A673 (cell line): ENCODE results near the gene IRX6. TPM values are rescaled to one million over a fixed set of nuclear protein-coding genes. Genes with fewer than 3 reads are reported as not detected.

Experiments
- BruUV-seq: library from RNA; stranded (reverse); fragments of 400-500 nt; replicated peaks from 2 replicates; lab custom pipeline; 2021; lab: Mats Ljungman, UMichigan
- CTCF ChIA-PET: fragments of 300-600 bp; sonication (Branson Sonifier 250); formaldehyde crosslinking; loops from one replicate; lab custom pipeline; 2022; ENCODE audit warnings: antibody characterized with exemption; lab: Charles Lee
- POLR2A ChIA-PET: fragments of 300-600 bp; sonication (Branson Sonifier 250); formaldehyde crosslinking; loops from one replicate; lab custom pipeline; 2022; ENCODE audit warnings: antibody characterized with exemption; ENCODE audit not compliant: low non-redundant PET; lab: Charles Lee
- DNase-seq: peaks from one replicate; pipeline ENCODE4 v3.0.0-alpha.2; 2015; ENCODE audit warnings: low spot score
- H3K27ac ChIP-seq: fragments of 200-600 bp; sonication (generic); 2 replicates; pipeline ENCODE4 v1.5.1; 2016; ENCODE audit warnings: mixed run types, low read depth, mild to moderate bottlenecking, mixed read lengths, antibody characterized with exemption, low read length; ENCODE audit not compliant: poor library complexity, severe bottlenecking
- H3K27me3 ChIP-seq: fragments of 200-600 bp; sonication (generic); replicated peaks from 2 replicates; pipeline ENCODE4 v1.6.1; 2017; ENCODE audit warnings: mixed run types, low read depth, mild to moderate bottlenecking, mixed read lengths, antibody characterized with exemption, low read length; ENCODE audit not compliant: insufficient read depth, poor library complexity
- H3K36me3 ChIP-seq: fragments of 200-600 bp; sonication (generic); 2 replicates; pipeline ENCODE4 v1.6.1; 2016; ENCODE audit warnings: mixed run types, mild to moderate bottlenecking, mixed read lengths, antibody characterized with exemption, low read length; ENCODE audit not compliant: insufficient read depth, poor library complexity, severe bottlenecking
- H3K4me1 ChIP-seq: fragments of 200-600 bp; sonication (generic); 2 replicates; pipeline ENCODE4 v1.6.1; 2017; ENCODE audit warnings: mixed run types, mild to moderate bottlenecking, mixed read lengths, antibody characterized with exemption, low read length; ENCODE audit not compliant: insufficient read depth, poor library complexity, severe bottlenecking
- H3K4me3 ChIP-seq: fragments of 200-600 bp; sonication (generic); 2 replicates; pipeline ENCODE4 v1.5.1; 2016; ENCODE audit warnings: low read depth, mixed run types, mild to moderate bottlenecking, mixed read lengths, low read length; ENCODE audit not compliant: poor library complexity, severe bottlenecking
- H3K9me3 ChIP-seq: fragments of 200-600 bp; sonication (generic); 2 replicates; pipeline ENCODE4 v1.6.1; 2016; ENCODE audit warnings: mixed run types, low read depth, mild to moderate bottlenecking, mixed read lengths, antibody characterized with exemption, low read length; ENCODE audit not compliant: poor library complexity, severe bottlenecking
- EZH2 ChIP-seq: fragments of 200-600 bp; sonication (generic); IDR thresholded peaks from 2 replicates; pipeline ENCODE4 v1.6.1; 2017; ENCODE audit warnings: borderline replicate concordance, low read depth, mild to moderate bottlenecking, mixed read lengths, antibody characterized with exemption, low read length; ENCODE audit not compliant: poor library complexity, severe bottlenecking
- intact Hi-C: fragments of 100-400 bp; cut with micrococcal nuclease; formaldehyde crosslinking; loops from one replicate; pipeline ENCODE4 v1.10.0; 2022; ENCODE audit not compliant: unreplicated experiment
- total RNA-seq: library from RNA; stranded (reverse); gene quantifications from 2 replicates; pipeline ENCODE4 v1.2.3, GENCODE V29; 2021
- TF ChIP-seq, protein P1 (sequence below): fragments of 300-800, 200-600 bp; sonication (generic); conservative IDR thresholded peaks from 2 replicates; pipeline ENCODE4 v1.5.1; 2017; ENCODE audit warnings: low read depth, mild to moderate bottlenecking, antibody characterized with exemption, low read length, moderate library complexity, mixed read lengths

Gene IRX6
- total RNA-seq, 1 experiment from 2014 or later: not detected

DNA sequence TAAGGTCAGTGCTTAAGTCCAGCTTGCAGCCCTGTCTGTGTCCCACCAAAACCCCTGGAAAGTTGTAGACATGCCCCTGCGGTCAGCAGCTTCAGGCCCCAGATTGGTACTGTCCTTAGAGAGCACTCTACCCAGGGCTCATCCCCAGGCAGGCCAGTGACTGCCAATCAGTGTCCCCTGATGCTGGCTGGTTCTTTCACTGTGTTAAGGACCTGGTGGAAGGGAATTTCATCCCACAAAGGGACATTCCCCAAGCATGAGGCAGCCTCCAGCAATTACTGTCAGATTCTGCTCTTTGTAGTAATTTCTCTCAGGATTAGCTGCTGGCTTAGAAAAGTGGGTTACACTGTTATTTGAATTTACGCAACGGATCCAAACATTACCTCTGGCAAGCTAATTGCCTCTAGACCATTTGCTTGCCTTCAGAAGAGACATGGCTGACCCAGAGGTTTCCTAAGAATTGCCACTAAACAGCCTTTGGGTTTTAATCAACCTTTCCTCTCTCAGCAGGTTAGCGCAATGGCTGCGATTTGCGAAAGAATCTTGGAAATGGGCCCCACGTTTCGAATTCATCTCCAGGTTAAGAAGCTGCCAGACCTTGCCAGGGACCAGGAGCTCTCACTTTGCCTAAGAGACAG, 5.9 kb downstream of the IRX6 start:
- Histone ChIP-seq H3K4me1 (no peaks in the 10 kb centered on the region), H3K9me3 (no peaks in the 10 kb centered on the region), H3K36me3 (no peaks in the 10 kb centered on the region), H3K4me3 (no peak overlapping the region), H3K27ac (no peak overlapping the region), H3K27me3 (peaks cover 19% of the 10 kb centered on the region)
- intact Hi-C loops: no loop called here
- no peak for DNase-seq
- POLR2A ChIA-PET: no interaction called here
- BruUV-seq: no TSS peak
- TF ChIP-seq EZH2: no peak
- TF ChIP-seq, protein P1, sequence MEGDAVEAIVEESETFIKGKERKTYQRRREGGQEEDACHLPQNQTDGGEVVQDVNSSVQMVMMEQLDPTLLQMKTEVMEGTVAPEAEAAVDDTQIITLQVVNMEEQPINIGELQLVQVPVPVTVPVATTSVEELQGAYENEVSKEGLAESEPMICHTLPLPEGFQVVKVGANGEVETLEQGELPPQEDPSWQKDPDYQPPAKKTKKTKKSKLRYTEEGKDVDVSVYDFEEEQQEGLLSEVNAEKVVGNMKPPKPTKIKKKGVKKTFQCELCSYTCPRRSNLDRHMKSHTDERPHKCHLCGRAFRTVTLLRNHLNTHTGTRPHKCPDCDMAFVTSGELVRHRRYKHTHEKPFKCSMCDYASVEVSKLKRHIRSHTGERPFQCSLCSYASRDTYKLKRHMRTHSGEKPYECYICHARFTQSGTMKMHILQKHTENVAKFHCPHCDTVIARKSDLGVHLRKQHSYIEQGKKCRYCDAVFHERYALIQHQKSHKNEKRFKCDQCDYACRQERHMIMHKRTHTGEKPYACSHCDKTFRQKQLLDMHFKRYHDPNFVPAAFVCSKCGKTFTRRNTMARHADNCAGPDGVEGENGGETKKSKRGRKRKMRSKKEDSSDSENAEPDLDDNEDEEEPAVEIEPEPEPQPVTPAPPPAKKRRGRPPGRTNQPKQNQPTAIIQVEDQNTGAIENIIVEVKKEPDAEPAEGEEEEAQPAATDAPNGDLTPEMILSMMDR: no peak
- CTCF ChIA-PET: no interaction called here

DNA sequence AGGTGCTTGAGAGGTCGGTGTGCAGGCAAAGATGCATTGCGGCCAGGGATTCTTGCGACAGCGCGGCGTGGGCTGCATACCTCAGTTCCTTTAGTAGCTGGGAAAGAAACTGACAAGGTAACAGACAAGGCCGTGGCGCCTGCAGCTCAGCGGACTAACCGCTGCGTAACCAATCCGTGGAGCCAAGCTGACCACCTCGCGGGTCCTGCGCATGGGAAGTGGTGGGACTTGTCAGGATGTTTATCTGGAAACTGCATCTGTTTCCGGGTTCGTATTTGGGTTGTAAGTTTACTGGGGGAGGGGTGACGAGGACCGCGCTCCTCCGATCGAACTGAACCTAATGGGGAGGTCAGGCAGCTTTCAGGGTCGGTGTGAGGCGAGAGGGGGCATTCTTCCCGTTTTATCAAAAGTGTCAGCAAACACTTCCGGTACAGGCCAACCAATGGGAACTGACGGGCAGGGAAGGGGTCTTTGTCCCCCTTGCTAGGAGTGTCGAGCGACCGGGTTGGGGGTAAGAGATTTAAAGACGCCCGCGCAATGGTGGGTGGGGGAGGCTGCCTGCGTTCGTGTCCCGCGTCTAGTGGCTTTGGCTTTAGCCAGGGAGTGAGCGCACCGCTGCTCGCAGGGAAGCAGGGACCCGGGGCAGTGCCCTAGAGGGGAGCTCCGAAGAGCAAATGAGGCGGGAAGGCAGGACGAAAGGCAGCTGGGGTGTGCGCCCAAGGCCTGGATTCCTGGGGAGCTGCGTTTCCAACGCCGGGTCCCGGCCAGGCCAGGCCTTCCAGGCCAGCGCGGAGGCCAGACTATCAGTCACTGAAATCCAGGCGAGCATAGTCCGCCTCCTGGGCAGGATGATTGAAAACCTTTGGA, 7.0 kb downstream of the IRX6 start:
- Histone ChIP-seq H3K27ac (no peak overlapping the region), H3K9me3 (no peaks in the 10 kb centered on the region), H3K4me3 (no peak overlapping the region), H3K36me3 (no peaks in the 10 kb centered on the region), H3K4me1 (no peaks in the 10 kb centered on the region), H3K27me3 (peaks cover 8% of the 10 kb centered on the region)
- no peak for DNase-seq
- ChIA-PET POLR2A (no interaction called here), CTCF (no interaction called here)
- BruUV-seq: no TSS peak
- intact Hi-C loops: no loop called here
- TF ChIP-seq, protein P1: no peak
- no peak for TF ChIP-seq EZH2

DNA sequence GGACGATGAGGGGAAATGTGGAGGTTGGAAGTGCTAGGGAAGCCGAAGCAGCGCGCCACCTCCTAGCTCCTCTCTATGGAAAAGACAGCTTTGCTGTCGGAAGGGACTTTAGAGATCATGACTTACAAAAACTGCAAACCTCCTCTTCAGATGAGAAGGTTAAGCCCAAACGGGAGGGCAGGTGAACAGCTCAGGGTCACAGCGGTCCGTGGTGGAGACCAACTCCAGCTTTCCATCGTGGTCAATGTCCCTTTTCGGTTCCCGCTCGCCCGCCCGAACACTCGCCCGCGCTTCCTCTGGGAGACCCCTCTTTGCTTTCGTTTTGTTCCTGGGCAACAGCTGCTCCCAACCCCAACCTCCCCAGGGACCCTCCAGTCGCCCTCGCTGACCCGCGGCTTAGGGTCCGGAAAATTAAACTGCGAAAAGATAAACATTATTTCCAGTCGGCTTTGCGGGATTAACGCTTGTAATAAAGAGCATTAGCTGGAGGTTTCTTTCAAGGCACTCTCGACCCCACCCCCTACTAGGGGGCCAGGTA, 7.7 kb downstream of the IRX6 start:
- H3K27ac ChIP-seq: no peak overlapping the region
- POLR2A ChIA-PET: no interaction called here
- intact Hi-C loops: no loop called here
- TF ChIP-seq, protein P1: no peak
- TF ChIP-seq EZH2: no peak
- H3K36me3 ChIP-seq: no peaks in the 10 kb centered on the region
- no peaks in the 10 kb centered on the region for H3K9me3 ChIP-seq
- DNase-seq: no peak
- H3K4me3 ChIP-seq: no peak overlapping the region
- no peaks in the 10 kb centered on the region for H3K4me1 ChIP-seq
- CTCF ChIA-PET: no interaction called here
- BruUV-seq: no TSS peak
- H3K27me3 ChIP-seq: peaks cover 4% of the 10 kb centered on the region
